Ishikawa (cell line): Measurements from ENCODE around the gene MSH6.

Experiments
- CEBPB ChIP-seq: IDR thresholded peaks from 2 replicates; pipeline ENCODE4 v1.6.1; 2012
- CREB1 ChIP-seq: IDR thresholded peaks from 2 replicates; pipeline ENCODE4 v1.6.1; 2012; ENCODE audit warnings: low read depth
- EGR1 ChIP-seq: IDR thresholded peaks from 2 replicates; pipeline ENCODE4 v1.6.1; 2012
- EP300 ChIP-seq: IDR thresholded peaks from 2 replicates; pipeline ENCODE4 v1.6.1; 2012; ENCODE audit warnings: borderline replicate concordance
- FOXM1 ChIP-seq: IDR thresholded peaks from 2 replicates; pipeline ENCODE4 v1.6.1; 2012; ENCODE audit warnings: low read depth, borderline replicate concordance
- NFIC ChIP-seq: IDR thresholded peaks from 2 replicates; pipeline ENCODE4 v1.6.1; 2012
- RAD21 ChIP-seq: IDR thresholded peaks from 2 replicates; pipeline ENCODE4 v1.6.1; 2012; ENCODE audit warnings: low read depth
- TAF1 ChIP-seq: IDR thresholded peaks from 2 replicates; pipeline ENCODE4 v1.6.1; 2012; ENCODE audit warnings: low read depth, mild to moderate bottlenecking
- TCF12 ChIP-seq: IDR thresholded peaks from 2 replicates; pipeline ENCODE4 v1.6.1; 2012; ENCODE audit warnings: low read depth
- TEAD4 ChIP-seq: IDR thresholded peaks from 2 replicates; pipeline ENCODE4 v1.6.1; 2012
- YY1 ChIP-seq: IDR thresholded peaks from 2 replicates; pipeline ENCODE4 v1.6.1; 2012; ENCODE audit warnings: low read depth
- ZBTB7A ChIP-seq: IDR thresholded peaks from 2 replicates; pipeline ENCODE4 v1.6.1; 2012; ENCODE audit warnings: low read depth
- TF ChIP-seq, protein P1 (sequence below): IDR thresholded peaks from 2 replicates; pipeline ENCODE4 v1.6.1; 2012; ENCODE audit warnings: low read depth, mild to moderate bottlenecking
- TF ChIP-seq, protein P2 (sequence below): IDR thresholded peaks from 2 replicates; pipeline ENCODE4 v1.6.1; 2012
- TF ChIP-seq, protein P3 (sequence below): IDR thresholded peaks from 2 replicates; pipeline ENCODE4 v1.6.1; 2012

The MSH6 gene

DNA sequence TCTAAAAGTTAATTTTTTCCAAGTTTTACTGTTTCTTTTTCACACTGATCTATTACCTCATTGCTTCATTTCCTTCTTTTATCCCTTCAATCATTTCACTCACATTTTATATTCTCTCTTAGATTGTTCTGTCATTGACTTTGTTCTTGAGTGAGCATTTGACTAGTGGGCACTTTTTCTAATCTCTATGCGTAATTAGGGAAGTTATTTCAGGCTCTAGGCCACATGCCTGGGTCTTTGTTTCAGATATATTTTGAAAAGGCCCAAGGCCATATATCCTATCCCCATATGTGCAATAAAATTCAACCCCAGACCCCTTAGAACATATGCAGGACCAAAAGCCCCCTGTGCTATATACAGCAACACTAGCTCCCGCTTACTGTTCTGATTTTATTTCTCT is 61.2 kb downstream of the MSH6 start:
- TF ChIP-seq, protein P1, sequence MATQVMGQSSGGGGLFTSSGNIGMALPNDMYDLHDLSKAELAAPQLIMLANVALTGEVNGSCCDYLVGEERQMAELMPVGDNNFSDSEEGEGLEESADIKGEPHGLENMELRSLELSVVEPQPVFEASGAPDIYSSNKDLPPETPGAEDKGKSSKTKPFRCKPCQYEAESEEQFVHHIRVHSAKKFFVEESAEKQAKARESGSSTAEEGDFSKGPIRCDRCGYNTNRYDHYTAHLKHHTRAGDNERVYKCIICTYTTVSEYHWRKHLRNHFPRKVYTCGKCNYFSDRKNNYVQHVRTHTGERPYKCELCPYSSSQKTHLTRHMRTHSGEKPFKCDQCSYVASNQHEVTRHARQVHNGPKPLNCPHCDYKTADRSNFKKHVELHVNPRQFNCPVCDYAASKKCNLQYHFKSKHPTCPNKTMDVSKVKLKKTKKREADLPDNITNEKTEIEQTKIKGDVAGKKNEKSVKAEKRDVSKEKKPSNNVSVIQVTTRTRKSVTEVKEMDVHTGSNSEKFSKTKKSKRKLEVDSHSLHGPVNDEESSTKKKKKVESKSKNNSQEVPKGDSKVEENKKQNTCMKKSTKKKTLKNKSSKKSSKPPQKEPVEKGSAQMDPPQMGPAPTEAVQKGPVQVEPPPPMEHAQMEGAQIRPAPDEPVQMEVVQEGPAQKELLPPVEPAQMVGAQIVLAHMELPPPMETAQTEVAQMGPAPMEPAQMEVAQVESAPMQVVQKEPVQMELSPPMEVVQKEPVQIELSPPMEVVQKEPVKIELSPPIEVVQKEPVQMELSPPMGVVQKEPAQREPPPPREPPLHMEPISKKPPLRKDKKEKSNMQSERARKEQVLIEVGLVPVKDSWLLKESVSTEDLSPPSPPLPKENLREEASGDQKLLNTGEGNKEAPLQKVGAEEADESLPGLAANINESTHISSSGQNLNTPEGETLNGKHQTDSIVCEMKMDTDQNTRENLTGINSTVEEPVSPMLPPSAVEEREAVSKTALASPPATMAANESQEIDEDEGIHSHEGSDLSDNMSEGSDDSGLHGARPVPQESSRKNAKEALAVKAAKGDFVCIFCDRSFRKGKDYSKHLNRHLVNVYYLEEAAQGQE: no peak
- TF ChIP-seq ZBTB7A: no peak
- TF ChIP-seq, protein P2, sequence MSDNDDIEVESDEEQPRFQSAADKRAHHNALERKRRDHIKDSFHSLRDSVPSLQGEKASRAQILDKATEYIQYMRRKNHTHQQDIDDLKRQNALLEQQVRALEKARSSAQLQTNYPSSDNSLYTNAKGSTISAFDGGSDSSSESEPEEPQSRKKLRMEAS: no peak
- TF ChIP-seq RAD21: no peak
- TF ChIP-seq, protein P3, sequence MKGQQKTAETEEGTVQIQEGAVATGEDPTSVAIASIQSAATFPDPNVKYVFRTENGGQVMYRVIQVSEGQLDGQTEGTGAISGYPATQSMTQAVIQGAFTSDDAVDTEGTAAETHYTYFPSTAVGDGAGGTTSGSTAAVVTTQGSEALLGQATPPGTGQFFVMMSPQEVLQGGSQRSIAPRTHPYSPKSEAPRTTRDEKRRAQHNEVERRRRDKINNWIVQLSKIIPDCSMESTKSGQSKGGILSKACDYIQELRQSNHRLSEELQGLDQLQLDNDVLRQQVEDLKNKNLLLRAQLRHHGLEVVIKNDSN: no peak
- TF ChIP-seq TCF12: no peak
- no peak for TF ChIP-seq EP300
- no peak for TF ChIP-seq CREB1

DNA sequence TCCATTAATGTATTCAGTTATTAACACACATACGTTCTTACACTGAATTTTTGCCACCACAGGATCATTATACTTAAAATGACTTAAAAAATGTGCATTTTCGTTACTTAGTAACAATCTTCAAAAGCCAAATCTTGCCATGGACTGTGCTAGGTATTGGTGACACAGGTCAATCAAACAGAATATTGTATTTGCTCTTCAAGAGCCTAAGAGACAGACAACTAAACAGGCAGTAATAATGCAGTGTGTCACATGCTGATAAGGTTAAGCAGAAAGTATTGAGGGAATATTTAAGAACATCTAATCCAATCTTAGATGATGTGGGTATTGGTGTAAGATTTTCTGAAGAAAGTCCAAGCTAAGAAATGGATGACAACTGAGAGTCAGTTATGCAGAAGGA is 66.4 kb downstream of the MSH6 start:
- TF ChIP-seq YY1: no peak
- no peak for TF ChIP-seq TAF1
- TF ChIP-seq TEAD4: no peak
- no peak for TF ChIP-seq NFIC
- TF ChIP-seq CEBPB: no peak
- TF ChIP-seq, protein P2: no peak

DNA sequence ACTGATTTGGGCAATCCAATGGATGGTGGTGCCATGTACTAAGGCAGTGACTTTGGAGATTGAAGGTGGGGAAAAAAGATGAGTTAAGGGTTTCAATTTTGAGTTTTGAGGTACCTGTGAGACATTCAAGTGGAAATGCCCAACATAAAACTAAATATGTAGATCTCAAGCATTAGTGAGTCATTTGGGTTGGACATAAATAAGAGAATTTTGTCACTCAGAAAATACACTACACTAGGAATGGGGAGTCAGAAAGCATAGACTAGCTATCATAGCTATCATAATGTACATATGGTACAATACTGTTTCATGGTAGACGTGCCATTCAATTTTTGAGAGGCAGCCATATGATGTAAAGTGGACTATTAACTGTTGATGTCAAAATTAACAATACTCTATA is 67.3 kb downstream of the MSH6 start:
- no peak for TF ChIP-seq YY1
- TF ChIP-seq, protein P2: no peak
- TF ChIP-seq, protein P1: no peak
- no peak for TF ChIP-seq EGR1
- TF ChIP-seq CEBPB: no peak
- no peak for TF ChIP-seq NFIC
- TF ChIP-seq TCF12: no peak
- no peak for TF ChIP-seq TAF1
- no peak for TF ChIP-seq ZBTB7A
- no peak for TF ChIP-seq FOXM1
- TF ChIP-seq RAD21: no peak
- TF ChIP-seq EP300: no peak
- TF ChIP-seq, protein P3: no peak
- no peak for TF ChIP-seq CREB1
- TF ChIP-seq TEAD4: no peak
